NB4 (cell line): ENCODE measurements around the gene KAZN.

Source experiments
- CTCF ChIP-seq: IDR thresholded peaks from one replicate; pipeline ENCODE4 v1.5.1; 2012; ENCODE audit warnings: low read depth, low read length
- MAX ChIP-seq: IDR thresholded peaks from 2 replicates; pipeline ENCODE4 v1.6.1; 2011; ENCODE audit warnings: low read depth, low read length
- MYC ChIP-seq: IDR thresholded peaks from 2 replicates; pipeline ENCODE4 v1.6.1; 2011; ENCODE audit warnings: low read depth, low read length
- POLR2A ChIP-seq: IDR thresholded peaks from 2 replicates; pipeline ENCODE4 v1.6.1; 2011; ENCODE audit warnings: mild to moderate bottlenecking; ENCODE audit not compliant: insufficient read length; ENCODE audit errors: extremely low read depth

GRCh38 chr1:14597343-14598006, 1.0 kb upstream of the KAZN start:
- no peak for TF ChIP-seq CTCF
- TF ChIP-seq POLR2A, result no peak
- no peak for TF ChIP-seq MAX
- no peak for TF ChIP-seq MYC
